Measurements from ENCODE around the gene MIOX. TPM values are rescaled to one million over a fixed set of nuclear protein-coding genes. Genes with fewer than 3 reads are reported as not detected.

MIOX gene
- total and polyA plus RNA-seq, 10 of the 15 experiments (the other 5 are each of a cell fraction or from before 2014, with no cell fraction given), result 0.10 to 0.31 TPM; not detected in 8

- H3K36me3 ChIP-seq (ENCODE audit: control insufficient read depth in 2 of 2, insufficient read depth in 2 of 2, low read length in 1 of 2), result no peaks in the 10 kb centered on the region; a peak in 3 of 4 replicates
- peak overlapping the region; percentile 100 for H3K9ac ChIP-seq (ENCODE audit: control insufficient read depth, insufficient read depth, low read length)
- CTCF ChIA-PET, result interaction anchor here (1.1 to 2.4 kb wide), 3 partner anchors 11 to 91 kb away, joined by 3 to 12 read pairs (median 6); no protein-coding TSS in a partner anchor
- POLR2A ChIA-PET, result interaction anchor here (0.7 to 6.5 kb wide), 9 partner anchors 9 to 91 kb away, joined by 3 to 232 read pairs (median 5); partner anchors contain the start of genes KLHDC7B, LMF2, NCAPH2 and SYCE3
- RAD21 ChIA-PET (ENCODE audit: unreplicated experiment), result interaction anchor here (0.7 to 6.3 kb wide), 4 partner anchors 11 to 92 kb away, joined by 3 to 106 read pairs (median 10); partner anchors contain the start of genes LMF2 and NCAPH2
- intact Hi-C loops (cut with micrococcal nuclease; ENCODE audit: unreplicated experiment) (loop anchor here (5.0 kb wide), 2 partner anchors 33 to 53 kb away; partner anchors contain the start of genes CHKB and SYCE3), in situ Hi-C loops (cut with MboI) (loop anchor here (5.0 kb wide), 1 partner anchor 93 kb away; no protein-coding TSS in a partner anchor)
- no peak for FAIRE-seq
- SMC1A ChIA-PET (ENCODE audit: uncharacterized antibody, unreplicated experiment), result interaction anchor here (1.1 to 5.8 kb wide), 3 partner anchors 11 to 91 kb away, joined by 5 to 58 read pairs (median 10); partner anchors contain the start of gene SYCE3
- peak overlapping the region; percentile 100 for H3K27ac ChIP-seq (ENCODE audit: control insufficient read depth, insufficient read depth)
- H3K4me2 ChIP-seq (ENCODE audit: control insufficient read depth, insufficient read depth), result peak overlapping the region; percentile 71
- no peak overlapping the region for H2AFZ ChIP-seq (ENCODE audit: control insufficient read depth, low read depth, low read length)
- BruUV-seq (replicated peaks), result TSS peak; percentile 58
- no peaks in the 10 kb centered on the region for H3K27me3 ChIP-seq (replicated peaks in 1 of 2; ENCODE audit: control insufficient read depth in 2 of 2, insufficient read depth in 2 of 2, low read length in 1 of 2)
- no peaks in the 10 kb centered on the region for H4K20me1 ChIP-seq (ENCODE audit: control insufficient read depth, insufficient read depth)
- H3K9me3 ChIP-seq (replicated peaks; ENCODE audit: control insufficient read depth, insufficient read depth, low read length), result no peaks in the 10 kb centered on the region
- no peak for DNase-seq (ENCODE audit: low read depth, low spot score)
- H3K79me2 ChIP-seq (ENCODE audit: control insufficient read depth, insufficient read depth, low read length), result peaks cover 70% of the 10 kb centered on the region
- peak overlapping the region; percentile 78 for H3K4me3 ChIP-seq
- ATAC-seq, result no peak
- WGBS (ENCODE audit: insufficient coverage, insufficient replicate concordance, low lambda C conversion rate, missing lambda C conversion rate), result 5% methylated on average over 50 of the region's 50 CpGs
- peaks cover 30% of the 10 kb centered on the region for H3K4me1 ChIP-seq (ENCODE audit: control insufficient read depth, insufficient read depth, low read length)
- TF ChIP-seq HSF1 (IDR thresholded peaks at IDR 0.05; ENCODE audit: low read depth, low read length) (no peak), MLLT1 (IDR thresholded peaks at IDR 0.05) (peak; percentile 96), MEF2B (IDR thresholded peaks at IDR 0.05; ENCODE audit: partially characterized antibody, poor library complexity, severe bottlenecking) (no peak), YBX1 (IDR thresholded peaks at IDR 0.05) (no peak), IKZF1 (conservative IDR thresholded peaks at IDR 0.05) (no peak), NR2F1 (conservative IDR thresholded peaks at IDR 0.05) (peak; percentile 18; the same call in 1 of the 2 replicates), HDGF (IDR thresholded peaks at IDR 0.05) (0 out of 2 replicates have a peak, but pooled peaks have one; percentile 54)
- TF ChIP-seq, protein P1, sequence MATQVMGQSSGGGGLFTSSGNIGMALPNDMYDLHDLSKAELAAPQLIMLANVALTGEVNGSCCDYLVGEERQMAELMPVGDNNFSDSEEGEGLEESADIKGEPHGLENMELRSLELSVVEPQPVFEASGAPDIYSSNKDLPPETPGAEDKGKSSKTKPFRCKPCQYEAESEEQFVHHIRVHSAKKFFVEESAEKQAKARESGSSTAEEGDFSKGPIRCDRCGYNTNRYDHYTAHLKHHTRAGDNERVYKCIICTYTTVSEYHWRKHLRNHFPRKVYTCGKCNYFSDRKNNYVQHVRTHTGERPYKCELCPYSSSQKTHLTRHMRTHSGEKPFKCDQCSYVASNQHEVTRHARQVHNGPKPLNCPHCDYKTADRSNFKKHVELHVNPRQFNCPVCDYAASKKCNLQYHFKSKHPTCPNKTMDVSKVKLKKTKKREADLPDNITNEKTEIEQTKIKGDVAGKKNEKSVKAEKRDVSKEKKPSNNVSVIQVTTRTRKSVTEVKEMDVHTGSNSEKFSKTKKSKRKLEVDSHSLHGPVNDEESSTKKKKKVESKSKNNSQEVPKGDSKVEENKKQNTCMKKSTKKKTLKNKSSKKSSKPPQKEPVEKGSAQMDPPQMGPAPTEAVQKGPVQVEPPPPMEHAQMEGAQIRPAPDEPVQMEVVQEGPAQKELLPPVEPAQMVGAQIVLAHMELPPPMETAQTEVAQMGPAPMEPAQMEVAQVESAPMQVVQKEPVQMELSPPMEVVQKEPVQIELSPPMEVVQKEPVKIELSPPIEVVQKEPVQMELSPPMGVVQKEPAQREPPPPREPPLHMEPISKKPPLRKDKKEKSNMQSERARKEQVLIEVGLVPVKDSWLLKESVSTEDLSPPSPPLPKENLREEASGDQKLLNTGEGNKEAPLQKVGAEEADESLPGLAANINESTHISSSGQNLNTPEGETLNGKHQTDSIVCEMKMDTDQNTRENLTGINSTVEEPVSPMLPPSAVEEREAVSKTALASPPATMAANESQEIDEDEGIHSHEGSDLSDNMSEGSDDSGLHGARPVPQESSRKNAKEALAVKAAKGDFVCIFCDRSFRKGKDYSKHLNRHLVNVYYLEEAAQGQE (IDR thresholded peaks at IDR 0.05; ENCODE audit: low read depth, low read length), result no peak
- TF ChIP-seq, protein P2, sequence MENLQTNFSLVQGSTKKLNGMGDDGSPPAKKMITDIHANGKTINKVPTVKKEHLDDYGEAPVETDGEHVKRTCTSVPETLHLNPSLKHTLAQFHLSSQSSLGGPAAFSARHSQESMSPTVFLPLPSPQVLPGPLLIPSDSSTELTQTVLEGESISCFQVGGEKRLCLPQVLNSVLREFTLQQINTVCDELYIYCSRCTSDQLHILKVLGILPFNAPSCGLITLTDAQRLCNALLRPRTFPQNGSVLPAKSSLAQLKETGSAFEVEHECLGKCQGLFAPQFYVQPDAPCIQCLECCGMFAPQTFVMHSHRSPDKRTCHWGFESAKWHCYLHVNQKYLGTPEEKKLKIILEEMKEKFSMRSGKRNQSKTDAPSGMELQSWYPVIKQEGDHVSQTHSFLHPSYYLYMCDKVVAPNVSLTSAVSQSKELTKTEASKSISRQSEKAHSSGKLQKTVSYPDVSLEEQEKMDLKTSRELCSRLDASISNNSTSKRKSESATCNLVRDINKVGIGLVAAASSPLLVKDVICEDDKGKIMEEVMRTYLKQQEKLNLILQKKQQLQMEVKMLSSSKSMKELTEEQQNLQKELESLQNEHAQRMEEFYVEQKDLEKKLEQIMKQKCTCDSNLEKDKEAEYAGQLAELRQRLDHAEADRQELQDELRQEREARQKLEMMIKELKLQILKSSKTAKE (IDR thresholded peaks at IDR 0.05; ENCODE audit: low read depth, poor library complexity, severe bottlenecking), result no peak
Measured at GRCh38 chr22:50529416-50529896, 42.8 kb downstream of the MIOX start.
